HCT116 (cell line): ENCODE results near the gene SUSD3. TPM values are rescaled to one million over a fixed set of nuclear protein-coding genes. Genes with fewer than 3 reads are reported as not detected.
"Not testable (repeated sequence)": the region's sequence is repeated elsewhere in the genome, so short reads cannot be mapped to it uniquely, and the experiment has no call there.

Experiments
- ATAC-seq: fragments of 200-7000 bp; cut with Tn5 transposase; 2 replicates; pipeline ENCODE4 v1.9.1; 2020; ENCODE audit warnings: mild to moderate bottlenecking, moderate library complexity
- BruUV-seq: library from RNA; stranded (reverse); fragments of 400-500 nt; replicated peaks from 2 replicates; lab custom pipeline; 2021; lab: Mats Ljungman, UMichigan
- CTCF ChIA-PET: fragments of 300-600 bp; sonication (Branson Sonifier 250); formaldehyde crosslinking; loops from one replicate; lab custom pipeline; 2021; ENCODE audit warnings: antibody characterized with exemption; lab: Charles Lee
- POLR2A ChIA-PET: fragments of 300-600, 350-600 bp; sonication (Branson Sonifier 250); formaldehyde crosslinking; loops from one replicate; lab custom pipeline; 2021; ENCODE audit warnings: antibody characterized with exemption; lab: Charles Lee
- RAD21 ChIA-PET, 2 experiments: fragments of 300-600 bp; sonication (Branson Sonifier 250); formaldehyde crosslinking; loops; one replicate each; lab custom pipeline; 2023; ENCODE audit warnings: low total read pairs in 2 of 2; ENCODE audit not compliant: uncharacterized antibody in 2 of 2, unreplicated experiment in 2 of 2, low non-redundant PET in 1 of 2; lab: Charles Lee
- DNase-seq: peaks from one replicate; pipeline ENCODE4 v3.0.0-alpha.2; 2010; ENCODE audit warnings: low read depth, low spot score
- H2AFZ ChIP-seq: fragments of 200-600 bp; shearing (Covaris generic), sonication (generic); 2 replicates; pipeline ENCODE4 v1.6.1; 2017; ENCODE audit warnings: low read depth, mixed run types, mixed read lengths, antibody characterized with exemption, low read length; ENCODE audit not compliant: poor library complexity, severe bottlenecking
- H3K27ac ChIP-seq: 2 replicates; pipeline ENCODE4 v1.5.1; 2012; ENCODE audit warnings: low read depth, low read length
- H3K27me3 ChIP-seq: fragments of 200-600 bp; sonication (generic); 2 replicates; pipeline ENCODE4 v1.6.1; 2016; ENCODE audit warnings: mixed run types, low read length, mixed read lengths; ENCODE audit not compliant: insufficient read depth
- H3K36me3 ChIP-seq, 2 experiments: fragments of 200-500 bp in 1 of 2; fragments of 200-600 bp in 1 of 2; sonication (Bioruptor generic) in 1 of 2; sonication (generic) in 1 of 2; 2 replicates each; pipeline versions ENCODE4 v1.5.1 to v1.6.1; 2014 to 2016; ENCODE audit warnings: low read length in 2 of 2, inconsistent platforms in 1 of 2, mixed read lengths in 1 of 2, mixed run types in 1 of 2; ENCODE audit not compliant: insufficient read depth in 2 of 2, control insufficient read depth in 1 of 2
- H3K4me1 ChIP-seq, 2 experiments: fragments of 200-600 bp in 1 of 2; sonication (generic) in 1 of 2; 2 replicates each; pipeline versions ENCODE4 v1.5.1 to v1.6.1; 2012 to 2017; ENCODE audit warnings: low read length in 2 of 2, inconsistent platforms in 1 of 2, mild to moderate bottlenecking in 1 of 2, mixed read lengths in 1 of 2, mixed run types in 1 of 2, moderate library complexity in 1 of 2; ENCODE audit not compliant: insufficient read depth in 2 of 2, control insufficient read depth in 1 of 2
- H3K4me2 ChIP-seq: fragments of 200-600 bp; sonication (generic); 2 replicates; pipeline ENCODE4 v1.6.1; 2017; ENCODE audit warnings: mixed run types, low read length, mixed read lengths
- H3K4me3 ChIP-seq, 2 experiments: fragments of 200-600 bp in 1 of 2; sonication (generic) in 1 of 2; replicated peaks in 1 of 2; 2 replicates each; pipeline ENCODE4 v1.5.1; 2011 to 2016; ENCODE audit warnings: low read length in 2 of 2, control low read depth in 1 of 2, low read depth in 1 of 2, mild to moderate bottlenecking in 1 of 2, mixed read lengths in 1 of 2, mixed run types in 1 of 2
- H3K79me2 ChIP-seq: fragments of 200-600 bp; sonication (generic); 2 replicates; pipeline ENCODE4 v1.6.1; 2017; ENCODE audit warnings: mild to moderate bottlenecking, mixed run types, low read length, moderate library complexity, mixed read lengths; ENCODE audit not compliant: insufficient read depth
- H3K9ac ChIP-seq: fragments of 200-600 bp; sonication (generic); 2 replicates; pipeline ENCODE4 v1.6.1; 2016; ENCODE audit warnings: low read length, mixed read lengths
- H3K9me2 ChIP-seq: fragments of 200-600 bp; sonication (generic), shearing (Covaris generic); 2 replicates; pipeline ENCODE4 v1.6.1; 2017; ENCODE audit warnings: mixed run types, mild to moderate bottlenecking, moderate library complexity; ENCODE audit not compliant: insufficient read depth
- H3K9me3 ChIP-seq, 2 experiments: fragments of 200-500 bp in 1 of 2; fragments of 200-600 bp in 1 of 2; sonication (Bioruptor generic) in 1 of 2; sonication (generic) in 1 of 2; 2 replicates each; pipeline ENCODE4 v1.6.1; 2014 to 2017; ENCODE audit warnings: low read length in 2 of 2, mixed read lengths in 2 of 2, inconsistent platforms in 1 of 2, low read depth in 1 of 2, mild to moderate bottlenecking in 1 of 2, mixed run types in 1 of 2, moderate library complexity in 1 of 2; ENCODE audit not compliant: control insufficient read depth in 1 of 2, insufficient read depth in 1 of 2
- H4K20me1 ChIP-seq: fragments of 200-600 bp; sonication (generic), shearing (Covaris generic); 2 replicates; pipeline ENCODE4 v1.6.1; 2017; ENCODE audit warnings: mixed run types, mild to moderate bottlenecking, moderate library complexity; ENCODE audit not compliant: insufficient read depth
- JUND ChIP-seq: IDR thresholded peaks from 2 replicates; pipeline ENCODE4 v1.6.1; 2012
- SP1 ChIP-seq: IDR thresholded peaks from 2 replicates; pipeline ENCODE4 v1.6.1; 2012; ENCODE audit warnings: low read depth
- intact Hi-C: fragments of 100-400 bp; cut with micrococcal nuclease; formaldehyde crosslinking; loops from 2 replicates; pipeline ENCODE4 v1.10.0; 2022
- total RNA-seq: library from RNA; stranded (reverse); gene quantifications from one replicate; pipeline ENCODE4 v1.2.1, GENCODE V29; 2021; ENCODE audit not compliant: unreplicated experiment
- TF ChIP-seq, protein P1 (sequence below), 3 experiments: fragments of 200-600 bp in 1 of 3; sonication (generic) in 1 of 3; IDR thresholded peaks in 2 of 3; conservative IDR thresholded peaks in 1 of 3; 2 replicates each; pipeline ENCODE4 v1.5.1; 2012 to 2017; ENCODE audit warnings: low read depth in 2 of 3, low read length in 2 of 3, antibody characterized with exemption in 1 of 3, borderline replicate concordance in 1 of 3, control low read depth in 1 of 3, mild to moderate bottlenecking in 1 of 3, mixed read lengths in 1 of 3, mixed run types in 1 of 3, moderate library complexity in 1 of 3; ENCODE audit not compliant: insufficient read depth in 1 of 3
- TF ChIP-seq, protein P2 (sequence below): IDR thresholded peaks from 2 replicates; pipeline ENCODE4 v1.6.1; 2012; ENCODE audit warnings: low read depth

Gene SUSD3
- total RNA-seq, 1 experiment from 2014 or later, result 11.3 TPM

DNA sequence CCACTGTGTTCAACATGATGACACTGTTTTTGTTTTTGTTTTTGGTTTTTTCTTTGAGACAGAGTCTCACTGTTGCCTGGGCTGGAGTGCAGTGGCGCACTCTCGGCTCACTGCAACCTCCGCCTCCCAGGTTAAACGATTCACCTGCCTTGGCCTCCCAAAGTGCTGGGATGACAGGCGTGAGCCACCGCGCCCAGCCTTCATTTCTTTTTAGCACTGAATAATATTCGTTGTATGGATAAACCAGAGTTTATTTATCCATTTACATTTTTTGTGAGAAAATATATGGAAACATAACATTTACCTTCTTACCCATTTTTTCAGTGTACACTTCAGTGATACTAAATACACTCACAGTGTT is 41.8 kb downstream of the SUSD3 start:
- no peak for ATAC-seq
- no peak overlapping the region for H3K4me2 ChIP-seq
- H3K9ac ChIP-seq, result no peak overlapping the region
- ChIA-PET POLR2A (no interaction called here), CTCF (no interaction called here), RAD21 (no interaction called here)
- no peak overlapping the region for H2AFZ ChIP-seq
- H3K4me3 ChIP-seq, result no peak overlapping the region
- no peaks in the 10 kb centered on the region for H4K20me1 ChIP-seq
- no peaks in the 10 kb centered on the region for H3K27me3 ChIP-seq
- BruUV-seq, result no TSS peak
- H3K9me3 ChIP-seq, result peaks cover 5 to 6% of the 10 kb centered on the region in 2 experiments; a peak in 1 of 4 replicates
- DNase-seq, result no peak
- peaks cover 28 to 37% of the 10 kb centered on the region in 2 experiments for H3K4me1 ChIP-seq
- H3K9me2 ChIP-seq, result no peaks in the 10 kb centered on the region
- H3K27ac ChIP-seq, result no peak overlapping the region
- no peak for TF ChIP-seq JUND
- TF ChIP-seq SP1, result no peak
- TF ChIP-seq, protein P1, sequence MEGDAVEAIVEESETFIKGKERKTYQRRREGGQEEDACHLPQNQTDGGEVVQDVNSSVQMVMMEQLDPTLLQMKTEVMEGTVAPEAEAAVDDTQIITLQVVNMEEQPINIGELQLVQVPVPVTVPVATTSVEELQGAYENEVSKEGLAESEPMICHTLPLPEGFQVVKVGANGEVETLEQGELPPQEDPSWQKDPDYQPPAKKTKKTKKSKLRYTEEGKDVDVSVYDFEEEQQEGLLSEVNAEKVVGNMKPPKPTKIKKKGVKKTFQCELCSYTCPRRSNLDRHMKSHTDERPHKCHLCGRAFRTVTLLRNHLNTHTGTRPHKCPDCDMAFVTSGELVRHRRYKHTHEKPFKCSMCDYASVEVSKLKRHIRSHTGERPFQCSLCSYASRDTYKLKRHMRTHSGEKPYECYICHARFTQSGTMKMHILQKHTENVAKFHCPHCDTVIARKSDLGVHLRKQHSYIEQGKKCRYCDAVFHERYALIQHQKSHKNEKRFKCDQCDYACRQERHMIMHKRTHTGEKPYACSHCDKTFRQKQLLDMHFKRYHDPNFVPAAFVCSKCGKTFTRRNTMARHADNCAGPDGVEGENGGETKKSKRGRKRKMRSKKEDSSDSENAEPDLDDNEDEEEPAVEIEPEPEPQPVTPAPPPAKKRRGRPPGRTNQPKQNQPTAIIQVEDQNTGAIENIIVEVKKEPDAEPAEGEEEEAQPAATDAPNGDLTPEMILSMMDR (IDR thresholded peaks at IDR 0.05 in 2 of 3, conservative IDR thresholded peaks at IDR 0.05 in 1 of 3; ENCODE audit: borderline replicate concordance in 1 of 3, insufficient read depth in 1 of 3, low read depth in 2 of 3, low read length in 2 of 3), result no peak
- TF ChIP-seq, protein P2, sequence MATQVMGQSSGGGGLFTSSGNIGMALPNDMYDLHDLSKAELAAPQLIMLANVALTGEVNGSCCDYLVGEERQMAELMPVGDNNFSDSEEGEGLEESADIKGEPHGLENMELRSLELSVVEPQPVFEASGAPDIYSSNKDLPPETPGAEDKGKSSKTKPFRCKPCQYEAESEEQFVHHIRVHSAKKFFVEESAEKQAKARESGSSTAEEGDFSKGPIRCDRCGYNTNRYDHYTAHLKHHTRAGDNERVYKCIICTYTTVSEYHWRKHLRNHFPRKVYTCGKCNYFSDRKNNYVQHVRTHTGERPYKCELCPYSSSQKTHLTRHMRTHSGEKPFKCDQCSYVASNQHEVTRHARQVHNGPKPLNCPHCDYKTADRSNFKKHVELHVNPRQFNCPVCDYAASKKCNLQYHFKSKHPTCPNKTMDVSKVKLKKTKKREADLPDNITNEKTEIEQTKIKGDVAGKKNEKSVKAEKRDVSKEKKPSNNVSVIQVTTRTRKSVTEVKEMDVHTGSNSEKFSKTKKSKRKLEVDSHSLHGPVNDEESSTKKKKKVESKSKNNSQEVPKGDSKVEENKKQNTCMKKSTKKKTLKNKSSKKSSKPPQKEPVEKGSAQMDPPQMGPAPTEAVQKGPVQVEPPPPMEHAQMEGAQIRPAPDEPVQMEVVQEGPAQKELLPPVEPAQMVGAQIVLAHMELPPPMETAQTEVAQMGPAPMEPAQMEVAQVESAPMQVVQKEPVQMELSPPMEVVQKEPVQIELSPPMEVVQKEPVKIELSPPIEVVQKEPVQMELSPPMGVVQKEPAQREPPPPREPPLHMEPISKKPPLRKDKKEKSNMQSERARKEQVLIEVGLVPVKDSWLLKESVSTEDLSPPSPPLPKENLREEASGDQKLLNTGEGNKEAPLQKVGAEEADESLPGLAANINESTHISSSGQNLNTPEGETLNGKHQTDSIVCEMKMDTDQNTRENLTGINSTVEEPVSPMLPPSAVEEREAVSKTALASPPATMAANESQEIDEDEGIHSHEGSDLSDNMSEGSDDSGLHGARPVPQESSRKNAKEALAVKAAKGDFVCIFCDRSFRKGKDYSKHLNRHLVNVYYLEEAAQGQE, result no peak
- H3K36me3 ChIP-seq, result no peaks in the 10 kb centered on the region
- intact Hi-C loops, result no loop called here
- H3K79me2 ChIP-seq, result peaks cover 86% of the 10 kb centered on the region

DNA sequence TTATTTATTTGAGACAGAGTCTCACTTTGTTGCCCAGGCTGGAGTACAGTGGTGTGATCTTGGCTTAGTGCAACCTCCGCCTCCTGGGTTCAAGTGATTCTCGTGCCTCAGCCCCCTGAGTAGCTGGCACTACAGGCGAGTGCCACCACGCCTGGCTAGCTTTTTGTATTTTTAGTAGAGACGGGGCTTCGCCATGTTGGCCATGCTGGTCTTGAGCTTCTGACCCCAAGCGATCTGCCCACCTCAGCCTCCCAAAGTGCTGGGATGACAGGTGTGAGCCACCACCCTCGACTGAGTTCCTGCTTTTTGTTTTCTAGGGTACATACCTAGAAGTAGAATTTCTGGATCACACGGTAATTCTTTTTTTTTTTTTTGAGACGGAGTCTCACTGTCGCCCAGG is 42.6 kb downstream of the SUSD3 start:
- H3K36me3 ChIP-seq, POLR2A ChIA-PET: not testable (repeated sequence)

More for the DNA sequence above, 42.6 kb downstream of the SUSD3 start:
- H3K4me1 ChIP-seq, result peaks cover 28 to 36% of the 10 kb centered on the region in 2 experiments
- ATAC-seq, H3K9me2 ChIP-seq, H4K20me1 ChIP-seq, RAD21 ChIA-PET, H3K4me2 ChIP-seq, H3K4me3 ChIP-seq, BruUV-seq, H3K9ac ChIP-seq, H2AFZ ChIP-seq, H3K27me3 ChIP-seq, intact Hi-C loops, H3K27ac ChIP-seq, H3K9me3 ChIP-seq, CTCF ChIA-PET, DNase-seq: not testable (repeated sequence)
- peaks cover 92% of the 10 kb centered on the region for H3K79me2 ChIP-seq
